Bone marrow (tissue), 2 donors: Measurements from ENCODE around the gene ARID1B.
"Not testable (repeated sequence)": the region's sequence is repeated elsewhere in the genome, so short reads cannot be mapped to it uniquely, and the experiment has no call there.

Experiments used
- DNase-seq, 2 donors: peaks; one replicate each; lab custom pipeline; 2025; lab: John Stamatoyannopoulos, UW

The ARID1B gene

GRCh38 chr6:156963712-156964700 lies 186.8 kb downstream of the ARID1B start:
- DNase-seq = peak; percentile 14 to 62

DNA sequence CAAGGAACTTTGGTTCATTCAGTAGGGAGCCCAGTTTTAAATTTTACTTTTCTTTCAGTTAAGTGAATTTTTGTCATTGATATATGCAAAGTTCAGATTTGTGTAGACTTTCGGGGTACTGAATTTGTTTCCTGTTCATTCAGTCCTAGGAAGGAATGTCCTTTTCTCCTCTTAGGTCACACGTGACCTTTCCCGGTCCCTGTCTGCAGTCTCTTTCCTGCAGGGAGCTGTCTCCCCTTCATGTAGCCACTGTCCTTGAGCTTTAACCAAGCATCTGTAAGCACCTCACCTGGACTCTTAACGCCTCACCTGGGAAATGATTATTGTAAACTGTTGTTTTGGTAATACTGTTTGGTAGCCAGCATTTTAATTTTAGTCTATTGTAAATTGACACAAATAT lies 190.7 kb downstream of the ARID1B start:
- DNase-seq = no peak

- no peak for DNase-seq
Measured at GRCh38 chr6:156969233-156969632, 192.1 kb downstream of the ARID1B start.

DNA sequence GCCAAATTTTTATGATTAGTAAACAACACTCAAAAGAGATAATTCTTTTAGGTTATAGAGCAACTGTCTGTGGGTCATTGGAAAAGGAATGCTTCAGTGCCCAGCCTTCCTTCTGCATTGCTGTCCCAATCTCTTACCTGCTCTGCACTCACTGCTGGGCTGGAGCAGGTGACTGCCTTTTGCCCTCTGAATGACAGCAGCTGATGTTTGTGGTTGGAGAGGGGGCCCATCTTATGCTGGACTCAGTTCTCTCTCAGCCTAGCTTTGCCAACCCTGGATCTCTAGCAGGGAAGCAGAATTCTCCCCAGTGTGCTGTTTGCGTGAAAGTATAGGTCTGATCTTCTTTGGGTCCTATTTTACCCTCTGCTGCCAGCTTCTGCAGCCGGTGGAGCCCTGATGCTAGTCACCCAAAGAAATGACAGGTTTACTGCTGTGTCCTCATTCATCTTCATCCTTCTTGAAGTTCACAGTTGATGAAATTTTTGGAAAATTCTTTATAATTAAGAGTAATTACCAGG lies 193.5 kb downstream of the ARID1B start:
- DNase-seq = no peak

- DNase-seq = peak in 1 of 2 donors; percentile 73
Measured at GRCh38 chr6:156971153-156971885, 194.1 kb downstream of the ARID1B start.

- DNase-seq = no peak
Measured at GRCh38 chr6:156972145-156972544, 195.0 kb downstream of the ARID1B start.

GRCh38 chr6:156974830-156975261 lies 197.7 kb downstream of the ARID1B start:
- no peak for DNase-seq

- DNase-seq = no peak
Measured at GRCh38 chr6:156975414-156975813, 198.2 kb downstream of the ARID1B start.

DNA sequence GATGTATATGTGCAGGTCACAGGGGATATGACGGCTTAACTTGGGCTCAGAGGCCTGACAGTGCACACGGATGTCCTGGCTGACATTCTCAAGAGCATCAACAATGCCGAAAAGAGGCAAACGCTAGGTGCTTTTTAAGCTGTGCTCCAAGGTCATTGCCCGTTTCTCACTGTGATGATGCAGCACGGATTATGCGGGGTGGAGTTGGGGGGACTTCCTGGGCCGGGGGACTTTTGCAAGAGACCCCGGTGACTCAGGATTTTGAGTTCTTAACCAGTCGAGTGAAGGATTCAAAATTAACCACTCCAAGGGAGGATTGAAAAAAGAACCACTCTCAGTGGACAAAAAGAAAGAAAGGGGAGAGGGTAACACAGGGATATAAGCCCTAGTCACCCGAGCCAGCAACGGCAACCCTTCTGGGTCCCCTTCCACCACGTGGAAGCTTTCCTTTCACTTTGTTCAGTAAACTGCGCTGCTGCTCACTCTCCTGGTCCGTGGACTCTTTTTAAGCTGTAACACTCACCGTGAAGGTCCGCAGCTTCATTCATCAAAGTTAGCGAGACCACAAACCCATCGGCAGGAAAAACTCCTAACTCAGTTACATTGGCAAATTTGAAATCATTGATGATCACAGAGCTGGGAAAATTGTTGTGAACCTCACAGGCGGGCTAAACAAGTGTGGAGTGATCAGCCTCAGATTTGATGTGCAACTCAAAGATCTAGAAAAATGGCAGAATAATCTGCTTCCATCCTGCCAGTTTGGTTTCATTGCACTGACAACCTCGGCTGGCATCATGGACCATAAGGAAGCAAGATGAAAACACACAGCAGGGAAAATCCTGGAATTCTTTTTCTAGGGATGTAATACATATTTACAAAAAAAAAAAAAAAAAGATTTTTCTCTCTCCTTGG lies 199.3 kb downstream of the ARID1B start:
- DNase-seq = peak in 1 of 2 donors; percentile 23

- DNase-seq = no peak
Measured at GRCh38 chr6:156977527-156978291, 200.5 kb downstream of the ARID1B start.

GRCh38 chr6:156978948-156979347 lies 201.8 kb downstream of the ARID1B start:
- no peak for DNase-seq

GRCh38 chr6:156980515-156980914 lies 203.3 kb downstream of the ARID1B start:
- no peak for DNase-seq

DNA sequence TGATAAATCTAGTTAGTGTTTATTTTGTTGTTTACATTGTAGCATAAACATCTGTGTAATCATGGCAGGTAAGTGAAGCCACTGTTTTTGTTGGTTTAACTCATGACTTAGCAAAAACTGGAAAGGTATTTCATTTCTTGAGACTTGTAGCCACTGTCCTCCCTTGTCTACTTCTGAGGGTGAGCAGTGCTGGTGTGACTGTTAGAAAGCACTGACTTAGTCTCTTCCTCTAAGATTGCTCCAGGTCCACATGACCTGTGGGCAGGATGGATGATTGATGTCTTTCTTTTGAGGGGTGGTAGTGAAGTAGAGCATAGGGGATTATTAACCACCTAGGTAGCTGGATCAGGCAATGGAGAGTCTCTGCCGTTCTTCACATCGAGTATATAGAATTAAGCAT lies 203.8 kb downstream of the ARID1B start:
- DNase-seq = no peak

- peak in 1 of 2 donors; percentile 27 for DNase-seq
Measured at GRCh38 chr6:156982168-156982567, 205.0 kb downstream of the ARID1B start.

GRCh38 chr6:156982864-156983263 lies 205.7 kb downstream of the ARID1B start:
- DNase-seq = not testable (repeated sequence)

- no peak for DNase-seq
Measured at GRCh38 chr6:156984178-156984738, 207.1 kb downstream of the ARID1B start.

- no peak for DNase-seq
Measured at GRCh38 chr6:156985309-156985708, 208.1 kb downstream of the ARID1B start.

GRCh38 chr6:156988276-156989158 lies 211.3 kb downstream of the ARID1B start:
- DNase-seq = no peak

DNA sequence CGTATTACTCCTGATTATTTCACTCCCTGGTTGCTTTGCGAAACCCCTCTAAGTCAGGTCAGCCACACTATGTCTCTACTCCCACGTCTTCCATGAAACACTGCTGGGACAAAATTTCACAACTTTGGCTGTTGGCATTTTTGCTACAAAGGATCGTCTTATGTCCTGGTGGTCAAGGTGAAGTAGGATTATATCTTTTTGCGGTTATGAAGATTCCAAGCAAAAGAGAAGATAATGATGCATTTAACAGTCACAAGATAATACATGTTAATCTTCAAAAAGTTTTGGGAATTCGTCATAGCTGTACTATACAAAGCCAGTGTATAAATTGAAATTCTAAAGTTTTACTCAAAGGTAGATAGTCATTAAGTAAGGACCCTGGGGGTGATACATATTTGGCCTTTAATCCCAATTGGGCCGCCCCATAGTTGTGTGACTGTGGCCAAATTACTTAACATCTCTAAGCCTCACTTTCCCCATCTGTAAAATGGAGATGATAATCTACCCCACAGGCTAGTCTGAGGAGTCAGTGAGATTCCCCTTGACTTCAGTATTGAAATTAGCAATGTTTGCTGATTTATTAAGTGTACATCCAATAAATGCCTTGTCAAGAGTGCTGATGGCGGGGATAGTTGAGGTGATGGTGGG lies 212.1 kb downstream of the ARID1B start:
- no peak for DNase-seq
